Lung (tissue), 12 donors: ENCODE measurements around the gene PROX1. TPM values are rescaled to one million over a fixed set of nuclear protein-coding genes. Genes with fewer than 3 reads are reported as not detected.

Experiments
- ATAC-seq: fragments of 200-7000 bp; cut with Tn5 transposase; one replicate; pipeline ENCODE4 v1.9.1; 2020; ENCODE audit warnings: moderate number of reproducible peaks; ENCODE audit not compliant: insufficient read depth, low FRiP score
- DNase-seq, 3 donors: peaks; one replicate each; pipeline ENCODE4 v3.0.0-alpha.2; 2013 to 2017
- H3K27ac ChIP-seq, 2 donors: one replicate each; pipeline ENCODE4 v1.5.1; 2013; ENCODE audit warnings: mild to moderate bottlenecking in 2 of 2, moderate library complexity in 2 of 2, control low read depth in 1 of 2, inconsistent platforms in 1 of 2, low read depth in 1 of 2, low read length in 1 of 2
- H3K27me3 ChIP-seq, 3 donors: one replicate each; pipeline ENCODE4 v1.5.1; 2013; ENCODE audit warnings: low read length in 2 of 3; ENCODE audit not compliant: control insufficient read depth in 3 of 3, insufficient read depth in 3 of 3
- H3K36me3 ChIP-seq, 4 donors: one replicate each; pipeline ENCODE4 v1.5.1; 2013; ENCODE audit warnings: low read length in 4 of 4, mild to moderate bottlenecking in 1 of 4, moderate library complexity in 1 of 4; ENCODE audit not compliant: control insufficient read depth in 4 of 4, insufficient read depth in 4 of 4
- H3K4me1 ChIP-seq, 5 donors: one replicate each; pipeline ENCODE4 v1.5.1; 2013; ENCODE audit warnings: low read length in 5 of 5, mild to moderate bottlenecking in 2 of 5, moderate library complexity in 1 of 5; ENCODE audit not compliant: control insufficient read depth in 5 of 5, insufficient read depth in 5 of 5
- H3K4me3 ChIP-seq: one replicate; pipeline ENCODE4 v1.5.1; 2013; ENCODE audit warnings: mild to moderate bottlenecking, control low read depth, moderate library complexity
- H3K9ac ChIP-seq, 2 donors: one replicate each; pipeline ENCODE4 v1.5.1; 2013; ENCODE audit warnings: low read length in 2 of 2, control low read depth in 1 of 2; ENCODE audit not compliant: insufficient read depth in 1 of 2
- H3K9me3 ChIP-seq, 4 donors: one replicate each; pipeline ENCODE4 v1.5.1; 2013; ENCODE audit warnings: low read length in 3 of 4, mild to moderate bottlenecking in 1 of 4, moderate library complexity in 1 of 4; ENCODE audit not compliant: control insufficient read depth in 4 of 4, insufficient read depth in 3 of 4
- CTCF ChIP-seq: IDR thresholded peaks from 2 replicates; pipeline ENCODE4 v1.5.1; 2012; ENCODE audit warnings: mild to moderate bottlenecking; ENCODE audit errors: control extremely low read depth, extremely low read depth
- WGBS, 2 donors: extraction: QIAGEN DNeasy Blood & Tissue Kit; methylation state at CpG; one replicate each; pipeline ENCODE4 v1.1.7; 2013; 5-methylcytosine and 5-hydroxymethylcytosine counted together
- polyA plus RNA-seq, 2 donors: library from polyadenylated mRNA; stranded (reverse); fragments of 200-250 nt; gene quantifications; one replicate each; pipeline ENCODE4 v1.2.1, GENCODE V29; 2013
- total RNA-seq, 2 donors: library from RNA; depleted of rRNA in 1 of 2; stranded (reverse); fragments of >200 nt in 1 of 2; gene quantifications; one replicate each; pipeline ENCODE4 v1.2.1, GENCODE V29; 2014 to 2021
- donor health status: control.
- donor health status: control.
- donor health status: Bipolar disorder and iron deficiency.
- donor health status: healthy.
- donor health status: DM: yes; HTN: yes; CAD: no.

PROX1 gene
- total and polyA plus RNA-seq, 4 donors: 0.33 to 10.1 (median 4.0) TPM

DNA sequence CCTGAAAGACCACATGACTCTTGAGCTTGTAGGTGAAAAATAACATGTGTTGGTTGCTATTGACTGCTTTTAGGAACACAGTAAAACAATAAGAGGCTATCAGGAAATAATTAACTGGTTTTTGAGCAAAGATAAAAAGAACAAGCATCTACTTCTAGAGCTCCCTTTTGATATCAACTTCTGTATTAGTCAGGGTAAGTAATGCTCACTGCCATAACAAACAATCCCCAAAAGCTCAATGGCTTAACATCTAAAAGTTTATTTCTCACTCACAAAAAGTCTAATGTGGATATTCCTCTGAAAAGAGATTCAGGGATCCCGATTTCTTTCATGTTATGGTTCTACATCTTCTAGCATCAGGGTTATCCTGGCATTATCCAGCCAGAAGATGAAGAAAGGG lies 25.3 kb upstream of the PROX1 start:
- ATAC-seq: no peak
- no peaks in the 10 kb centered on the region for H3K9me3 ChIP-seq
- no peaks in the 10 kb centered on the region for H3K4me1 ChIP-seq
- H3K36me3 ChIP-seq: no peaks in the 10 kb centered on the region
- no peak overlapping the region for H3K9ac ChIP-seq
- H3K27ac ChIP-seq: no peak overlapping the region
- WGBS, 2 donors: 93 to 95% methylated on average over 1 of the region's 1 CpG
- TF ChIP-seq CTCF: no peak
- H3K27me3 ChIP-seq: no peaks in the 10 kb centered on the region
- no peak overlapping the region for H3K4me3 ChIP-seq
- DNase-seq: no peak

GRCh38 chr1:213966122-213966521 lies 21.7 kb upstream of the PROX1 start:
- H3K9ac ChIP-seq: no peak overlapping the region
- TF ChIP-seq CTCF: no peak
- ATAC-seq (no peak), DNase-seq (no peak)
- 89 to 94% methylated on average over 5 of the region's 5 CpGs for WGBS, 2 donors
- H3K9me3 ChIP-seq: no peaks in the 10 kb centered on the region
- no peak overlapping the region for H3K27ac ChIP-seq
- no peaks in the 10 kb centered on the region for H3K27me3 ChIP-seq
- H3K36me3 ChIP-seq: no peaks in the 10 kb centered on the region
- H3K4me1 ChIP-seq: no peaks in the 10 kb centered on the region
- no peak overlapping the region for H3K4me3 ChIP-seq

GRCh38 chr1:213968146-213968825 lies 19.5 kb upstream of the PROX1 start:
- no peak for TF ChIP-seq CTCF
- Histone ChIP-seq H3K27me3 (no peaks in the 10 kb centered on the region), H3K9me3 (no peaks in the 10 kb centered on the region), H3K27ac (no peak overlapping the region), H3K4me3 (no peak overlapping the region), H3K9ac (no peak overlapping the region), H3K4me1 (no peaks in the 10 kb centered on the region), H3K36me3 (no peaks in the 10 kb centered on the region)
- no peak for ATAC-seq
- DNase-seq: no peak
- WGBS, 2 donors: 75 to 78% methylated on average over 4 of the region's 4 CpGs
